ENCODE data around the gene ARHGAP1. TPM values are rescaled to one million over a fixed set of nuclear protein-coding genes. Genes with fewer than 3 reads are reported as not detected.

Gene ARHGAP1
- total RNA-seq, 1 donor from 2014 or later = 98.1 TPM

DNA sequence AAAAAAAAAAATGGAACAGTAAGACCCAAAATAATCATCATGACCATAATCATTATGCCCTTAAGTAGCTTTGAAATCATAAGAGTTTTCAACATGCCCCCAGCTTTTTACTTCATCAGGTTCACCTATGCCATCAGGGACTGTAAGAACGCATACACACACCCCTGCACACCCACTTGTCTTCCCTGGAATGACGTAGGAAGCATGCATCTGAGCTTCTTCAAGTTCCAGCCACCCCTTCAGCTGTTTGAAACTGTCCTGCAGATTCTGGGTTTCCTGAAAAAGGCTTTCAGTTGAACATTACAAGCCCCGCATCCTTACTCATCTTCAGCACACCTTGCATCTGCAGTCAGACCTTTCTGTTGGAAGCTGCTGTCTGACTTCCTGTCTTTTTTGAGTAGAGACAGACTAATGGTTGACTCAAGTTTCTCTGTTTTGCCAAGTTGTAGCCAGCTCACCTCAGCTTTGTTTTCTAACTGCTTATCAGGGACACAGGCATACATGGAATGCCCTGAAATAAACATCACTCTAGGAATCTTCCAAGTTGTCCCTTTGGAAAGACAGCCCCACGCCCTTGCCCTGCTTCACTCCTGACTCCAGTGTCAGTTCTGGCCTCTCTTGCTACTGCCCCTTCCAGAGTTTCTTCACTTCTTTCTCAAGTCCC lies 37.0 kb downstream of the ARHGAP1 start:
- Mint-ChIP-seq H3K27ac (ENCODE audit: unreplicated experiment) (no peak overlapping the region), H3K27me3 (ENCODE audit: unreplicated experiment) (no peaks in the 10 kb centered on the region), H3K36me3 (ENCODE audit: unreplicated experiment) (peaks cover 54% of the 10 kb centered on the region), H3K9me3 (ENCODE audit: unreplicated experiment) (no peaks in the 10 kb centered on the region), H3K4me3 (ENCODE audit: unreplicated experiment) (no peak overlapping the region), H3K4me1 (ENCODE audit: unreplicated experiment) (peaks cover 5% of the 10 kb centered on the region)
- TF ChIP-seq, protein P1, sequence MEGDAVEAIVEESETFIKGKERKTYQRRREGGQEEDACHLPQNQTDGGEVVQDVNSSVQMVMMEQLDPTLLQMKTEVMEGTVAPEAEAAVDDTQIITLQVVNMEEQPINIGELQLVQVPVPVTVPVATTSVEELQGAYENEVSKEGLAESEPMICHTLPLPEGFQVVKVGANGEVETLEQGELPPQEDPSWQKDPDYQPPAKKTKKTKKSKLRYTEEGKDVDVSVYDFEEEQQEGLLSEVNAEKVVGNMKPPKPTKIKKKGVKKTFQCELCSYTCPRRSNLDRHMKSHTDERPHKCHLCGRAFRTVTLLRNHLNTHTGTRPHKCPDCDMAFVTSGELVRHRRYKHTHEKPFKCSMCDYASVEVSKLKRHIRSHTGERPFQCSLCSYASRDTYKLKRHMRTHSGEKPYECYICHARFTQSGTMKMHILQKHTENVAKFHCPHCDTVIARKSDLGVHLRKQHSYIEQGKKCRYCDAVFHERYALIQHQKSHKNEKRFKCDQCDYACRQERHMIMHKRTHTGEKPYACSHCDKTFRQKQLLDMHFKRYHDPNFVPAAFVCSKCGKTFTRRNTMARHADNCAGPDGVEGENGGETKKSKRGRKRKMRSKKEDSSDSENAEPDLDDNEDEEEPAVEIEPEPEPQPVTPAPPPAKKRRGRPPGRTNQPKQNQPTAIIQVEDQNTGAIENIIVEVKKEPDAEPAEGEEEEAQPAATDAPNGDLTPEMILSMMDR (IDR thresholded peaks at IDR 0.05) = no peak
- DNase-seq (ENCODE audit: extremely low spot score, unreplicated experiment) = no peak

DNA sequence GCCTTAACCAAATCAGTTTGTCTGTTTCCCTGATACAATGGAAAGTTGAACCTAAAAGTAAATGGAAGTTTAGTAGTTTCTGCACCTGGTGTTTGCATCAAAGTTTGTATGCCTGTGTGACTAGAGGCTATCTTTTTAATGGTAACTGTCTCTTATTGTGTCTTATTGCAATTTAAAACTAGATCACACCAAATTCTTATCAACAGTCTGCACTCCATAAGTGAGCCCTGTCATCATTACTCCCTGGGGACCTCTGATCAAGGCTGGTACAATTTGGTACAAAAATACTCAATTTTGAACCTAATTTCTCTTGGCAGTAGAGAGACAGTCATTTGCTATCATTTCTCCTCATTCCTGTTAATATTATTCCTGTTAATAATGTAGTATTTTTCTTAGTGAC lies 38.1 kb downstream of the ARHGAP1 start:
- Mint-ChIP-seq H3K4me3 (ENCODE audit: unreplicated experiment) (no peak overlapping the region), H3K36me3 (ENCODE audit: unreplicated experiment) (peaks cover 59% of the 10 kb centered on the region), H3K27me3 (ENCODE audit: unreplicated experiment) (no peaks in the 10 kb centered on the region)

GRCh38 chr11:46661836-46662235 lies 38.6 kb downstream of the ARHGAP1 start:
- H3K27ac Mint-ChIP-seq (ENCODE audit: unreplicated experiment) = no peak overlapping the region
- H3K27me3 Mint-ChIP-seq (ENCODE audit: unreplicated experiment) = no peaks in the 10 kb centered on the region
- DNase-seq (ENCODE audit: extremely low spot score, unreplicated experiment) = no peak
- TF ChIP-seq, protein P1 (IDR thresholded peaks at IDR 0.05) = no peak
- peaks cover 60% of the 10 kb centered on the region for H3K36me3 Mint-ChIP-seq (ENCODE audit: unreplicated experiment)
- no peak overlapping the region for H3K4me3 Mint-ChIP-seq (ENCODE audit: unreplicated experiment)
- H3K9me3 Mint-ChIP-seq (ENCODE audit: unreplicated experiment) = no peaks in the 10 kb centered on the region
- peaks cover 4% of the 10 kb centered on the region for H3K4me1 Mint-ChIP-seq (ENCODE audit: unreplicated experiment)

More for the DNA sequence above, 38.1 kb downstream of the ARHGAP1 start:
- TF ChIP-seq, protein P1 (IDR thresholded peaks at IDR 0.05) = no peak
- no peaks in the 10 kb centered on the region for H3K9me3 Mint-ChIP-seq (ENCODE audit: unreplicated experiment)
- H3K4me1 Mint-ChIP-seq (ENCODE audit: unreplicated experiment) = peaks cover 5% of the 10 kb centered on the region
- DNase-seq (ENCODE audit: extremely low spot score, unreplicated experiment) = no peak
- H3K27ac Mint-ChIP-seq (ENCODE audit: unreplicated experiment) = no peak overlapping the region

DNA sequence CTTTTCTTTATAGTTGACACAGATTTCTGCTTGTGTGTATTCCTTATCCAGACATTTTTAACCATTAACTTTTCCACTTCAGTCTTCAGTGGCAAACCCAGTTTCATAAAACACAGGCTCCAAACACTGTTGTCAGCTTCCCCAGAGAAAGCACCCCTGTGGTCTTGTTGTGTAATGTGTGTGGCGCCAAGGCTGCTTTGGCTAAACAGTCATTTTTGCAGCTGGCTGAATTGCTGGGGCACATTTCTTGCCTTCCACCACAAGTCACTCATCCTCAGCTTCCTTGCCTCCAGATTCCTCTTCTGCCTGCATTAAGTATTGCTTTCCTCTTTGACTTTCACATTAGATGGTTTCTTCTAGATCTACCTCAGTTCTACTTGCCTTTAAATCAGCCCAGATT lies 40.5 kb downstream of the ARHGAP1 start:
- Mint-ChIP-seq H3K4me1 (ENCODE audit: unreplicated experiment) (no peaks in the 10 kb centered on the region), H3K36me3 (ENCODE audit: unreplicated experiment) (peaks cover 55% of the 10 kb centered on the region), H3K27me3 (ENCODE audit: unreplicated experiment) (no peaks in the 10 kb centered on the region), H3K4me3 (ENCODE audit: unreplicated experiment) (no peak overlapping the region), H3K9me3 (ENCODE audit: unreplicated experiment) (no peaks in the 10 kb centered on the region), H3K27ac (ENCODE audit: unreplicated experiment) (no peak overlapping the region)
- no peak for DNase-seq (ENCODE audit: extremely low spot score, unreplicated experiment)
- TF ChIP-seq, protein P1 (IDR thresholded peaks at IDR 0.05) = no peak

- H3K4me3 Mint-ChIP-seq (ENCODE audit: unreplicated experiment) = no peak overlapping the region
- H3K4me1 Mint-ChIP-seq (ENCODE audit: unreplicated experiment) = no peaks in the 10 kb centered on the region
- no peaks in the 10 kb centered on the region for H3K27me3 Mint-ChIP-seq (ENCODE audit: unreplicated experiment)
- TF ChIP-seq, protein P1 (IDR thresholded peaks at IDR 0.05) = no peak
- peaks cover 45% of the 10 kb centered on the region for H3K36me3 Mint-ChIP-seq (ENCODE audit: unreplicated experiment)
- no peak for DNase-seq (ENCODE audit: extremely low spot score, unreplicated experiment)
- H3K9me3 Mint-ChIP-seq (ENCODE audit: unreplicated experiment) = no peaks in the 10 kb centered on the region
- H3K27ac Mint-ChIP-seq (ENCODE audit: unreplicated experiment) = no peak overlapping the region
Observed at GRCh38 chr11:46658259-46658658, 42.2 kb downstream of the ARHGAP1 start.

All from osteocyte (in vitro differentiated cells).